ENCODE results near the gene TMC3. TPM values are rescaled to one million over a fixed set of nuclear protein-coding genes. Genes with fewer than 3 reads are reported as not detected.

The TMC3 gene
- total RNA-seq (2014; rRNA removed; shearing (Covaris generic)), result not detected in 2 replicates

GRCh38 chr15:81373775-81374395 lies at the start of gene TMC3:
TSS of gene TMC3 (minus strand) at chr15:81374213. CDS start at chr15:81374077, 136 bp downstream.

GRCh38 chr15:81323944-81324881 lies 49.8 kb downstream of the TMC3 start, which contains the start of gene STARD5:
TSS of gene STARD5 (minus strand) at chr15:81324141. CDS start at chr15:81324099, 42 bp downstream.

Other genes with a start within 250 kb of the TMC3 start
- 0.08 TPM in 1 of 2 replicates, not detected in the other for gene CFAP161, start 239.9 kb downstream of the TMC3 start, total RNA-seq (2014; rRNA removed; shearing (Covaris generic))
- gene IL16, start 177.3 kb downstream of the TMC3 start, total RNA-seq (2014; rRNA removed; shearing (Covaris generic)), result 1.4 and 1.6 TPM in 2 replicates
- 0.38 and 0.53 TPM in 2 replicates for gene STARD5, start 50.1 kb downstream of the TMC3 start, total RNA-seq (2014; rRNA removed; shearing (Covaris generic))